HG03175 (cell line): Measurements from ENCODE around the gene CROCC2.

Source experiments
- ATAC-seq: cut with Tn5 transposase; IDR thresholded peaks from one replicate; pipeline ENCODE4 v1.9.1; 2021; ENCODE audit warnings: mild to moderate bottlenecking, moderate library complexity; ENCODE audit not compliant: unreplicated experiment

CROCC2 gene

GRCh38 chr2:240891492-240892340 is 14.4 kb upstream of the CROCC2 start:
- no peak for ATAC-seq

- ATAC-seq: no peak
Observed at GRCh38 chr2:240892356-240892755, 13.8 kb upstream of the CROCC2 start.

- no peak for ATAC-seq
Observed at GRCh38 chr2:240892925-240893324, 13.2 kb upstream of the CROCC2 start.

- no peak for ATAC-seq
Observed at GRCh38 chr2:240893363-240893844, 12.7 kb upstream of the CROCC2 start.

GRCh38 chr2:240894006-240894405 is 12.1 kb upstream of the CROCC2 start:
- no peak for ATAC-seq

GRCh38 chr2:240894836-240895558 is 11.1 kb upstream of the CROCC2 start:
- ATAC-seq: no peak

- no peak for ATAC-seq
Observed at GRCh38 chr2:240895656-240896388, 10.3 kb upstream of the CROCC2 start, which contains the start of gene MAB21L4. MAB21L4 (minus strand) TSS chr2:240896156; CDS start chr2:240895997, 159 bp downstream.

GRCh38 chr2:240896394-240896793 is 9.7 kb upstream of the CROCC2 start:
- no peak for ATAC-seq

- no peak for ATAC-seq
Observed at GRCh38 chr2:240896871-240897692, 9.1 kb upstream of the CROCC2 start.

- ATAC-seq: no peak
Observed at GRCh38 chr2:240898108-240898730, 7.9 kb upstream of the CROCC2 start.

GRCh38 chr2:240898731-240899467 is 7.2 kb upstream of the CROCC2 start:
- ATAC-seq: no peak

- no peak for ATAC-seq
Observed at GRCh38 chr2:240899468-240899865, 6.7 kb upstream of the CROCC2 start.

- ATAC-seq: no peak
Observed at GRCh38 chr2:240900141-240900860, 5.8 kb upstream of the CROCC2 start.

- no peak for ATAC-seq
Observed at GRCh38 chr2:240901986-240902614, 4.0 kb upstream of the CROCC2 start.

- no peak for ATAC-seq
Observed at GRCh38 chr2:240902615-240903041, 3.5 kb upstream of the CROCC2 start.

- no peak for ATAC-seq
Observed at GRCh38 chr2:240903191-240904060, 2.7 kb upstream of the CROCC2 start.
